ENCODE measurements around the gene CNOT8.

CNOT8 gene

GRCh38 chr5:154858297-154858971, at the start of gene CNOT8:
TSS of gene CNOT8 (plus strand) at chr5:154858627. CDS start at chr5:154863279, 4,652 bp downstream.
- TF ChIP-seq, protein P1, sequence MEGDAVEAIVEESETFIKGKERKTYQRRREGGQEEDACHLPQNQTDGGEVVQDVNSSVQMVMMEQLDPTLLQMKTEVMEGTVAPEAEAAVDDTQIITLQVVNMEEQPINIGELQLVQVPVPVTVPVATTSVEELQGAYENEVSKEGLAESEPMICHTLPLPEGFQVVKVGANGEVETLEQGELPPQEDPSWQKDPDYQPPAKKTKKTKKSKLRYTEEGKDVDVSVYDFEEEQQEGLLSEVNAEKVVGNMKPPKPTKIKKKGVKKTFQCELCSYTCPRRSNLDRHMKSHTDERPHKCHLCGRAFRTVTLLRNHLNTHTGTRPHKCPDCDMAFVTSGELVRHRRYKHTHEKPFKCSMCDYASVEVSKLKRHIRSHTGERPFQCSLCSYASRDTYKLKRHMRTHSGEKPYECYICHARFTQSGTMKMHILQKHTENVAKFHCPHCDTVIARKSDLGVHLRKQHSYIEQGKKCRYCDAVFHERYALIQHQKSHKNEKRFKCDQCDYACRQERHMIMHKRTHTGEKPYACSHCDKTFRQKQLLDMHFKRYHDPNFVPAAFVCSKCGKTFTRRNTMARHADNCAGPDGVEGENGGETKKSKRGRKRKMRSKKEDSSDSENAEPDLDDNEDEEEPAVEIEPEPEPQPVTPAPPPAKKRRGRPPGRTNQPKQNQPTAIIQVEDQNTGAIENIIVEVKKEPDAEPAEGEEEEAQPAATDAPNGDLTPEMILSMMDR (IDR thresholded peaks at IDR 0.05), result no peak
- peak within 1 kb of the TSS; percentile 40 for H3K9ac ChIP-seq
- peak within 1 kb of the TSS; percentile 83 for H2AFZ ChIP-seq
- peak within 1 kb of the TSS; percentile 94 for H3K27ac ChIP-seq
- H3K4me1 ChIP-seq, result peaks cover 10% of the 10 kb centered on the region
- H3K79me2 ChIP-seq, result peaks cover 26% of the 10 kb centered on the region
- no peaks in the 10 kb centered on the region for H3K27me3 ChIP-seq (ENCODE audit: control insufficient read depth, insufficient read depth, low read length)
- no peaks in the 10 kb centered on the region for H3K36me3 ChIP-seq (ENCODE audit: control insufficient read depth, insufficient read depth, low read length)
- H3K4me3 ChIP-seq (ENCODE audit: low read depth, low read length), result peak within 1 kb of the TSS; percentile 92
- peak within 1 kb of the TSS; percentile 78 for H3K4me2 ChIP-seq (ENCODE audit: low read length)
- H3K9me3 ChIP-seq (ENCODE audit: control insufficient read depth, low read length), result no peaks in the 10 kb centered on the region

DNA sequence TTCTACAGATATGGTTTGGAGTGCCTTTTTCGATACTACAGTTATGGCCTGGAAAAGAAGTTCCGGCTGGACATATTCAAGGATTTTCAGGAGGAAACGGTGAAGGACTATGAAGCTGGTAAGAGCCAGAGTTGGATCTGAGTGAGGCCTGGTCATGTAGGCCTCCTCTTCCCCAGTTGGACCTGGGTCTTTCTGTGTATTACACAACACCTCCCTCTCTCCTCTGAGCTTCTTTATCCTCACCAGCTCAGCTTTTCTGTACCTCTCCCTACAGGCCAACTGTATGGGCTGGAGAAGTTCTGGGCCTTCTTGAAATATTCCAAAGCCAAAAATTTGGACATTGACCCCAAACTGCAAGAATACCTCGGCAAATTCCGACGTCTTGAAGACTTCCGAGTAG, 47.2 kb upstream of the CNOT8 start:
- peaks cover 2% of the 10 kb centered on the region for H3K4me1 ChIP-seq
- no peak overlapping the region for H3K4me3 ChIP-seq (ENCODE audit: low read depth, low read length)
- TF ChIP-seq, protein P1 (IDR thresholded peaks at IDR 0.05), result no peak
- no peaks in the 10 kb centered on the region for H3K9me3 ChIP-seq (ENCODE audit: control insufficient read depth, low read length)
- H3K9ac ChIP-seq, result no peak overlapping the region
- no peak overlapping the region for H2AFZ ChIP-seq
- no peaks in the 10 kb centered on the region for H3K27me3 ChIP-seq (ENCODE audit: control insufficient read depth, insufficient read depth, low read length)
- H3K27ac ChIP-seq, result peak overlapping the region; percentile 9
- H3K4me2 ChIP-seq (ENCODE audit: low read length), result no peak overlapping the region
- H3K79me2 ChIP-seq, result peaks cover 3% of the 10 kb centered on the region
- H3K36me3 ChIP-seq (ENCODE audit: control insufficient read depth, insufficient read depth, low read length), result peaks cover 3% of the 10 kb centered on the region

- H3K36me3 ChIP-seq (ENCODE audit: control insufficient read depth, insufficient read depth, low read length), result peaks cover 3% of the 10 kb centered on the region
- H3K4me2 ChIP-seq (ENCODE audit: low read length), result no peak overlapping the region
- TF ChIP-seq, protein P1 (IDR thresholded peaks at IDR 0.05), result peak; percentile 100
- H3K4me3 ChIP-seq (ENCODE audit: low read depth, low read length), result no peak overlapping the region
- H3K27me3 ChIP-seq (ENCODE audit: control insufficient read depth, insufficient read depth, low read length), result no peaks in the 10 kb centered on the region
- H3K79me2 ChIP-seq, result peaks cover 3% of the 10 kb centered on the region
- H2AFZ ChIP-seq, result no peak overlapping the region
- H3K9me3 ChIP-seq (ENCODE audit: control insufficient read depth, low read length), result no peaks in the 10 kb centered on the region
- H3K27ac ChIP-seq, result peak overlapping the region; percentile 9
- H3K4me1 ChIP-seq, result peaks cover 5% of the 10 kb centered on the region
- H3K9ac ChIP-seq, result no peak overlapping the region
Measured at GRCh38 chr5:154811653-154812465, 46.6 kb upstream of the CNOT8 start.

- Histone ChIP-seq H2AFZ (no peak overlapping the region), H3K27me3 (ENCODE audit: control insufficient read depth, insufficient read depth, low read length) (no peaks in the 10 kb centered on the region), H3K4me3 (ENCODE audit: low read depth, low read length) (no peak overlapping the region), H3K27ac (no peak overlapping the region), H3K4me1 (peaks cover 7% of the 10 kb centered on the region), H3K9me3 (ENCODE audit: control insufficient read depth, low read length) (no peaks in the 10 kb centered on the region), H3K79me2 (peaks cover 3% of the 10 kb centered on the region), H3K36me3 (ENCODE audit: control insufficient read depth, insufficient read depth, low read length) (peaks cover 3% of the 10 kb centered on the region), H3K4me2 (ENCODE audit: low read length) (no peak overlapping the region), H3K9ac (no peak overlapping the region)
- TF ChIP-seq, protein P1 (IDR thresholded peaks at IDR 0.05), result no peak
Measured at GRCh38 chr5:154813158-154813557, 45.3 kb upstream of the CNOT8 start.

Measured in parathyroid adenoma (tissue), 2 donors.